NCI-H1105 treated with DMSO at 0.1 percent for 48 hours (cell line): ENCODE data around the gene NEO1.

Source experiments
- DNase-seq: peaks from one replicate; lab custom pipeline; 2025; lab: John Stamatoyannopoulos, UW

Gene NEO1, protein sequence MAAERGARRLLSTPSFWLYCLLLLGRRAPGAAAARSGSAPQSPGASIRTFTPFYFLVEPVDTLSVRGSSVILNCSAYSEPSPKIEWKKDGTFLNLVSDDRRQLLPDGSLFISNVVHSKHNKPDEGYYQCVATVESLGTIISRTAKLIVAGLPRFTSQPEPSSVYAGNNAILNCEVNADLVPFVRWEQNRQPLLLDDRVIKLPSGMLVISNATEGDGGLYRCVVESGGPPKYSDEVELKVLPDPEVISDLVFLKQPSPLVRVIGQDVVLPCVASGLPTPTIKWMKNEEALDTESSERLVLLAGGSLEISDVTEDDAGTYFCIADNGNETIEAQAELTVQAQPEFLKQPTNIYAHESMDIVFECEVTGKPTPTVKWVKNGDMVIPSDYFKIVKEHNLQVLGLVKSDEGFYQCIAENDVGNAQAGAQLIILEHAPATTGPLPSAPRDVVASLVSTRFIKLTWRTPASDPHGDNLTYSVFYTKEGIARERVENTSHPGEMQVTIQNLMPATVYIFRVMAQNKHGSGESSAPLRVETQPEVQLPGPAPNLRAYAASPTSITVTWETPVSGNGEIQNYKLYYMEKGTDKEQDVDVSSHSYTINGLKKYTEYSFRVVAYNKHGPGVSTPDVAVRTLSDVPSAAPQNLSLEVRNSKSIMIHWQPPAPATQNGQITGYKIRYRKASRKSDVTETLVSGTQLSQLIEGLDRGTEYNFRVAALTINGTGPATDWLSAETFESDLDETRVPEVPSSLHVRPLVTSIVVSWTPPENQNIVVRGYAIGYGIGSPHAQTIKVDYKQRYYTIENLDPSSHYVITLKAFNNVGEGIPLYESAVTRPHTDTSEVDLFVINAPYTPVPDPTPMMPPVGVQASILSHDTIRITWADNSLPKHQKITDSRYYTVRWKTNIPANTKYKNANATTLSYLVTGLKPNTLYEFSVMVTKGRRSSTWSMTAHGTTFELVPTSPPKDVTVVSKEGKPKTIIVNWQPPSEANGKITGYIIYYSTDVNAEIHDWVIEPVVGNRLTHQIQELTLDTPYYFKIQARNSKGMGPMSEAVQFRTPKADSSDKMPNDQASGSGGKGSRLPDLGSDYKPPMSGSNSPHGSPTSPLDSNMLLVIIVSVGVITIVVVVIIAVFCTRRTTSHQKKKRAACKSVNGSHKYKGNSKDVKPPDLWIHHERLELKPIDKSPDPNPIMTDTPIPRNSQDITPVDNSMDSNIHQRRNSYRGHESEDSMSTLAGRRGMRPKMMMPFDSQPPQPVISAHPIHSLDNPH (N-terminal part only)

DNA sequence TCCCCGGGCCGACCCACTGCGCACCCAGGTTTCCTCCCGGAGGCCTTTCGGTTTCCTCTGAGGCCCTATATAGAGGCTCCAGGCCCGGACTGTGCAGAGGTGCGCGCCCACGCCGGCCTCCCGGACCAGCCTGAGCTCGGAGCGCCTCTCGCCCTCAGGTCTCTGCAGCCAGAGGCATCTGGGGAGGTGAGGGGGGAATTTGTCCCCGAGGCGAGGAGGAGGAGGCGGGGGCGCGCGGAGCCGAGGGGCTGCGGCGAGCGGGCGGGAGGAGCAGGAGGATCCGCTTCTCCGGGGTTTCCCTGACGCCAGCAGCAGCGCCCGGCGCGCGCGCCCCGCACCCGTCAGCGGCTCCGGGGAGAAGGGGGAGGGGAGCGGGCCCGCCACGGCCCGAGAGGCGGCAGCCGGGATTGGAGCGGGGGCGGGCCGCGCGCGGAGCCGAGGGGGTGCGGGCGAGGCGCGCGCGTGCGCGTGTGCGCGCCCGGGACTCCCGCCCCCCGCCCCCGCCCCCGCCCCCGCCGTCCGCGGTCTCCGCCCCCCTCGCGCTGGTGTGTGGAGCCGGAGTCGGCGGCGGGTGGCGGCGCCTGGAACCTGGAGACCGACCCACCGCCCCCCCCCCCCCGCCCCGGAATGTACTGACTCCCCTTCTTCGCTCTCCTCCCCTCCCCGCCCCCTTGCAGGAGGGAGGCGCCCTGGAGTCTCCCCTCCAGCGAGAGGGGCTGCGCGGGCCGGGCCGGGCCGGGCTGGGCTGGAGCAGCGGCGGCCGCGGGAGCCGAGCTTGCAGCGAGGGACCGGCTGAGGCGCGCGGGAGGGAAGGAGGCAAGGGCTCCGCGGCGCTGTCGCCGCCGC is at the start of gene NEO1:
NEO1 (plus strand) TSS at position 657 of the 846 bp plus-strand sequence. CDS start 213 bp downstream, outside the sequence.
- peak; percentile 82 for DNase-seq

DNA sequence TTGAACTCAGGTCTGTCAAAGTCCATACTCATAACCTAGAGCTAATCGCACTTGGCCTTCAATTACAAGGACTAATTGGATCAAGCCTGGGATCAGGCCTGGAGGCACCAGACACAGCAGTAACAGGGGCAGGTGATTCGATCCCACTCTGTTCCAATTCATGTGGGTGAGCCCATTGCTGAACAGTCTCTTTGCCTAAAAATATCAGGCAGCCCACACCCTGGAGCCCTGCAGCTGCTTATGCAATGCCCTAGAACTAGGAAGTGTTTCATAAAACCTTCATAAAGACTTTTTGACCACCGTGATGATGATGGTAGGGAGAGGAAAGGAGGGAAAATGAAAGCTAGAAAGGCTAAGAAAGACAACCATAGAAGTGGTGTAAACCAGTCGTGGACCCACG is 47.8 kb upstream of the NEO1 start:
- no peak for DNase-seq

GRCh38 chr15:73005032-73005431 is 47.2 kb upstream of the NEO1 start:
- no peak for DNase-seq

DNA sequence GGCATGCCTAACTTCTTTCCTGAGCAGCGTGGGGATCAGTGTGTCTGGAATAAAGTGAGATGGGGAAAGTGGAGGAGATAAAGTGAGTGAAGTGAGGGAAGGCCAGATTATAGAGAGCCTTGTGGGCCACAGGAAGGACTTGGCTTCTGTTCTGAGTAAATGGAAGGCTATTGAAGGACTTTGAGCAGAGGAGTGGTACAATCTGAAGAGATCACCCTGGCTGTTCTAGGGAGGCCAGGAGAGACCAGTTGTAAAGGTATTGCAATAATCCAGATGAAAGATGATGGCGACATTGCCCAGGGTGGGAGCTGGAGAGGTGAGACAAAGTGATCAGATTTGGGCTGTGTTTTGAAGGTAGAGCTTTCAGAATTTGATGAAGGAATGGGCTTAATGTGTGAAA is 46.8 kb upstream of the NEO1 start:
- DNase-seq, result no peak

DNA sequence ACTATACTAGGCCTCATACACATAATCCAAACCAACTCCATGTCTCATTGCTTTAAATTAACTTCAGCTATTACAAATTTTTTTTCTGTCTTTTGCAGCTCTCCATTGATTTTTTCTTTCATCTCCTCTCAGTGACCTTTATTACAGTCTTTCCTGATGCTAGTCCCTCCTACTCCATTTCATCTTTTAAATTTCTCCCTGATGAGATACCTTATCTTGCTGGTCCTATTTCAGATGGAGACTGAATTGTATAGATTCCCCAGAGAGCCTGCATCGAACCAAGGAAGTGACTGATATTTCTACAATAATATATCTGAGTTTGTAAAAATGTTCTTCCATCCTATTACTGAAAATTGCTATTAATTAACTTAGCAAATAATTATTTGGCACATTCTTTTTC is 45.7 kb upstream of the NEO1 start:
- DNase-seq, result no peak

DNA sequence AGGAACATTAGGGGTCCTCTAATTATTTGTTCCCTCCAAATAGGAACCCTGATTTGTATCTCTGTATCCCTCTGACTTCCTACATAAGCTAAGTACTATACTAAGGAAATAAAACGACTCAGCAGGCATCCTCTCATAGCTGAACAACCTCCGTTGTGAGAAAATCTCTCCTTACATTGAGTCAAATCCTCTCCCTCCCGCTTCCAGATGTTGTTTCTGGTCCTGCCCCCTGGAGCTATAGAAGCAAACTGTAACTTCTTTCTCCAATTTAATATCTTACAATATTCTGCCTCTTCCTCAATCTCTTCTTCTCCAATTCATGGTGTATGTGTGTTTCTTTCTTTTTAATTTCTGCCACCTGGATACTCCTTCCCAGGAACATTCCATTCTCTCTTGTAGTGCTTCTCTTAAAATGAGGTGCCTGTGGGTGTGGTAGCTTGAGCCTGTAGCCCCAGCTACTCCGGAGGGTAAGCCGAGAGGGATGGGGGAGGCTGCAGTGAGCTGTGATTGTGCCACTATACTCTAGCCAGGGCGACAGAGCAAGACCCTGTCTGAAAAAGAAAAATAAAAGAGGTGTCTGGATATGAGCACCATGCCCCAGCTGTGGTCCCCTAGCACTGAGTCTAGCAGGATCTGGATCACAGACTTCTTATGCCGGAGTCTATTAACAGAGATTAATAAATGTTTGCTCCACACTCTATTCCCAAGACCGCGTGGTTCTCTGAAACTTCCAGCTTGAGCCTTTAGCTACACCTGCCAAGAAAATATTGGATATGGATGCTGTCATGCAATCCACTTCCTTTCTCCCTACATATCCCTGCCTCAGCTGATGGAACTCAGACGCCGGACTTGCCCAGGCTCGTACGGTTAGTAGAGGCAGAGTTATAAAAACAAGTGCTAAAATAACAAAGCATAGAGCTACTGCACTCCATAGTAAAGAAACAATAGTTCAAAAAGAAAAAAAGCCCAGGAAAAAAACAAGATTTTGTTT is 42.9 kb upstream of the NEO1 start:
- peak; percentile 85 for DNase-seq

- no peak for DNase-seq
Measured at GRCh38 chr15:73010154-73011152, 41.8 kb upstream of the NEO1 start.

DNA sequence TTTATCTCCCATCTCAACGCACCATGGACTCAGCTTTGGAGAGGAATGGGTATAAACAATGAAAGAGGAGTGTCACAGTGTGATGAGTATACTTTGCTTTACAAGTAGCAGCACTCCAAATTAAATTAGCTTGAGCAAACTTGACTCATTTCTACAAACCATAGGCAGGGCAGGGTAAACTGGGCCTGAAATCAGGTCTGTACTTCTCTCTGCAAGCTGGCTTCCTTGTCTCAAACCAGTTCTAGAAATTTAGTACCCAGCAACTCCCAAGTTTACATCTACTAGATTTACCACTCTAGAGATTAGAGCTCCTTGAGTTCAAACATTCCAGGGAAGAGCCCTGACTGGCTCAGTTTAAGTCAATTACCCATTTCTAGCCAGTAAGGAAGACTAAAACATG is 37.4 kb upstream of the NEO1 start:
- DNase-seq, result no peak

DNA sequence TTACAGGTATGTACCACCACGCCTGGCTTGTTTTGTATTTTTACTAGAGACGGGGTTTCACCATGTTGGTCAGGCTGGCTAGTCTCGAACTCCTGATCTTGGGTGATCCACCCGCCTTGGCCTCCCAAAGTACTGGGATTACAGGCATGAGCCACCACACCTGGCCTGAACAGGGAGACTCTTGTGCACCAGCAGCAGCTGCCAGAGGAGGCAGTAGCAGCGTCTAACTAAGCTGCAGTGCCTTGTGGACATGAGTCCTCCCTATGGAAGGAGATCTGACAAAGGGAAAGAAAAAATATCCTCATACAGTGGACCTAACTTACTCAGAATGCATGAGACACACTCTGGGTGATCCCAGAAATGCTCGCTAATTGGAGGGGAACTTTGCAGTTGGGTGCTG is 36.8 kb upstream of the NEO1 start:
- no peak for DNase-seq

GRCh38 chr15:73017987-73018386 is 34.3 kb upstream of the NEO1 start:
- peak; percentile 39 for DNase-seq

DNA sequence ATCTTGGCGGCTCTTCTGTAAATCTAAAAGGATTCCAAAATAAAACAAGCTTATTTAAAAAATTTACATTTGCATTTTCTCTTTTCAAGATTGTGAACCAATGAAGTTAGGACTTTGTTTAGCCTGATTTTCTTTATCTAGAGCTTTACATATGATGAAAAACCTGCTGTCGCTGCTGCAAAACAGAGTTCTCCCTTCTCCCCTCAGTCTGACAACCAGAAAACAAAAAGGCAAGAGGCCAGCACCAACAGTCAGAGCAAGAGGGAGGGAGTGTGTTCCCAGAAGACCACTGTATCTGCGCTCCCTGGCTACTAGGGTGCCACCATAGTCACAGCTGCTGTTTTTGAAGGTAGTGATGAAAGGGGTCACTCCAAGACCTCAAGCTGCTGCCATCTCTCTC is 33.1 kb upstream of the NEO1 start:
- no peak for DNase-seq

DNA sequence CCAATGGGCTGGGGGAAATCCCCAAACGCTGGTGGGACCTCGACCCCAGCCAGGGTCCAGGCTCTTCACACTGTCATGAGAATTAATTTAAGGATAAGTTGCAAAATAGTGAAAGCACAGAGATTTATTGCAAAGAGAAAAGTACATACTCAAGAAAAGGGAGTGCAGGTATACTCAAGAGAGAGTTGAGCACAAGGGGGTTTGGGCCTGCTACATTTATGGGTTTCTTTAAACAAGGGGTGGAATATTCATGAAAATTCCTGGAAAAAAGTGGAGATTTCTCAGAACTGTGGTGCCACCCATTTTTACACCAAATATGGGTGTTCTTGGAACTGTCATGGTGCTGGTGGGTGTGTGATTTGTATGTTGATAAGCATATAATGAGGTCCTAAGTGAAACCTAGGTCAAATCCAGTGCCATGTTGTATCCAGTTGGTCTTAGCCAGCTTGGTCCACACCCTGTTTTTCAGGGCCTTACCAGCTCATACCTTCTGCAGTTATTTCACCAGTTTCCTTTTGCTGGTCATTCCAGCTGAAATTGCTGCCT is 32.6 kb upstream of the NEO1 start:
- no peak for DNase-seq

GRCh38 chr15:73021139-73021621 is 31.1 kb upstream of the NEO1 start:
- no peak for DNase-seq

- DNase-seq, result no peak
Measured at GRCh38 chr15:73022161-73022560, 30.1 kb upstream of the NEO1 start.

DNA sequence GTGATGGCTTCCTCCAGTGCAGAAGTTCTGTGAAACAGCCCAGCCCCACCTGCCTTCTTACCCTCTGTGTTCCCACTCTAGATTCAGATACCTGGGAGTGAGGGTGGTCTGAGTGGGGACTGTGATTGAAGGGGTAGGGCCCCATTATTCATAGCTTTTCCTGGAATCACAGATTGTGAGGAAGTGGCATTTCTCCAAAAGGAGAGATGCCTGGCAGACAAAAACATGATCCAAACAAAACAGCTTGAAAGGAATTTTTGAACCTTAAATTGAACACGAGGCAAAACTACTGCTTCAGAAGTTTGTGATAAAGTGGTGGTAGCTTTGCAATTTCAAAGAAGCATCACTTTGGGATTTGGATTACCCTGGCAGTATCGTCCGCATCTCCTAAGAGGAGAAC is 29.2 kb upstream of the NEO1 start:
- DNase-seq, result no peak

DNA sequence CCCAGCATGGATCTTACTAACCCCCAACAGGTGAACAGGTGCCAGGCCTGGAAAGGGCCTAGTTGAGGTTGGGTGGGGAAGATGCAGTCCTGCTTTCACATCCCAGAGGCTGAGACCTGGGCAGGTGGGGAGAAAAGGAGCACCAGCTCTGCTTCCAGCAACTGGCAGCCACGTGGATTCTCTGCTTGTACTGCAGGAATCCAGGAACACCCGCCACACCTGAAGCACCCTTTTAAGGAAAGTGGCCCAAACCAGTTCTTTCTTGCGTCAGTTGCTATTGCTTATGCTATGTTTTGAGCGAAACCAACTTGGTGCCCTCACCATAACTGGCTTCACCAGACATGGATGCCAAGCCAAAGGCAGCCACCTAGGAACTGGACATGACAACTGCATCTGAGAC is 28.1 kb upstream of the NEO1 start:
- DNase-seq, result no peak

- no peak for DNase-seq
Measured at GRCh38 chr15:73026511-73027054, 25.7 kb upstream of the NEO1 start.

GRCh38 chr15:73028031-73028430 is 24.2 kb upstream of the NEO1 start:
- DNase-seq, result no peak
